HepG2 (cell line): ENCODE results near the gene PRUNE1. TPM values are rescaled to one million over a fixed set of nuclear protein-coding genes. Genes with fewer than 3 reads are reported as not detected.

Source experiments
- FOXJ3 ChIP-seq: sonication (generic); formaldehyde crosslinking; IDR thresholded peaks from 2 replicates; pipeline ENCODE4 v1.4.0; 2020; ENCODE audit warnings: missing genetic modification reagents, mild to moderate bottlenecking, borderline replicate concordance
- GFI1 ChIP-seq: sonication (generic); formaldehyde crosslinking; IDR thresholded peaks from 2 replicates; pipeline ENCODE4 v1.5.0; 2020; ENCODE audit warnings: missing genetic modification reagents, mild to moderate bottlenecking, borderline replicate concordance
- KAT7 ChIP-seq: IDR thresholded peaks from 2 replicates; pipeline ENCODE4 v1.6.1; 2018; ENCODE audit warnings: borderline replicate concordance, missing compliant biosample characterization
- KDM4B ChIP-seq: sonication (generic); formaldehyde crosslinking; IDR thresholded peaks from 2 replicates; pipeline ENCODE4 v1.4.0; 2020; ENCODE audit warnings: missing genetic modification reagents
- NBN ChIP-seq: fragments of 450-650 bp; conservative IDR thresholded peaks from 2 replicates; pipeline ENCODE4 v1.6.1; 2017
- TBL1XR1 ChIP-seq: fragments of 150-350 bp; IDR thresholded peaks from 2 replicates; pipeline ENCODE4 v1.6.1; 2014; ENCODE audit warnings: borderline replicate concordance, low read length; ENCODE audit not compliant: partially characterized antibody
- TEAD2 ChIP-seq: sonication (generic); formaldehyde crosslinking; IDR thresholded peaks from 2 replicates; pipeline ENCODE4 v1.9.0; 2021; ENCODE audit warnings: missing genetic modification reagents
- ZEB1 ChIP-seq: IDR thresholded peaks from 2 replicates; pipeline ENCODE4 v1.6.1; 2012; ENCODE audit warnings: mild to moderate bottlenecking, low read depth, inconsistent platforms; ENCODE audit not compliant: insufficient replicate concordance
- ZFP82 ChIP-seq: sonication (generic); formaldehyde crosslinking; IDR thresholded peaks from 2 replicates; pipeline ENCODE4 v1.5.1; 2020; ENCODE audit warnings: mild to moderate bottlenecking, missing genetic modification reagents, borderline replicate concordance
- ZKSCAN8 ChIP-seq: IDR thresholded peaks from 2 replicates; pipeline ENCODE4 v1.6.1; 2016; ENCODE audit warnings: borderline replicate concordance, missing genetic modification reagents, missing compliant biosample characterization
- ZNF383 ChIP-seq: sonication (generic); formaldehyde crosslinking; IDR thresholded peaks from 2 replicates; pipeline ENCODE4 v1.4.0; 2020; ENCODE audit warnings: missing genetic modification reagents, mild to moderate bottlenecking, borderline replicate concordance
- polyA plus RNA-seq, 8 experiments: library from polyadenylated mRNA; depleted of rRNA in 3 of 8; stranded (reverse) in 7 of 8; unstranded in 1 of 8; fragments of >200 nt; fragmentation: Illumina TruSeq in 4 of 8; extraction: Trizol in 4 of 8; gene quantifications; 2 replicates each; pipeline versions ENCODE4 v1.2.1 to v1.2.3, GENCODE V29; 2011 to 2016; ENCODE audit warnings: low read depth in 4 of 8, missing spikeins in 1 of 8, mixed read lengths in 1 of 8; ENCODE audit not compliant: insufficient read depth in 1 of 8
- total RNA-seq, 5 experiments: library from RNA; depleted of rRNA; stranded (reverse); fragments of >200 nt; fragmentation: Illumina TruSeq; extraction: Trizol; gene quantifications; 2 replicates each; pipeline ENCODE4 v1.2.3, GENCODE V29; 2016; ENCODE audit warnings: low read depth in 1 of 5
- TF ChIP-seq, protein P1 (sequence below): sonication (generic); formaldehyde crosslinking; IDR thresholded peaks from 2 replicates; pipeline ENCODE4 v1.4.0; 2020; ENCODE audit warnings: low read depth, missing genetic modification reagents
- TF ChIP-seq, protein P2 (sequence below): sonication (generic); formaldehyde crosslinking; IDR thresholded peaks from 2 replicates; pipeline ENCODE4 v1.4.0; 2020; ENCODE audit warnings: missing genetic modification reagents
- TF ChIP-seq, protein P3 (sequence below): sonication (generic); formaldehyde crosslinking; IDR thresholded peaks from 2 replicates; pipeline ENCODE4 v1.4.0; 2020; ENCODE audit warnings: mild to moderate bottlenecking, missing genetic modification reagents
- TF ChIP-seq, protein P4 (sequence below): IDR thresholded peaks from 2 replicates; pipeline ENCODE4 v1.6.1; 2016; ENCODE audit warnings: missing compliant biosample characterization, missing genetic modification reagents, borderline replicate concordance

The PRUNE1 gene
- total and polyA plus RNA-seq, 2 of the 13 experiments (the other 11 are each of a cell fraction or from before 2014, with no cell fraction given): 19.0 to 31.9 TPM

DNA sequence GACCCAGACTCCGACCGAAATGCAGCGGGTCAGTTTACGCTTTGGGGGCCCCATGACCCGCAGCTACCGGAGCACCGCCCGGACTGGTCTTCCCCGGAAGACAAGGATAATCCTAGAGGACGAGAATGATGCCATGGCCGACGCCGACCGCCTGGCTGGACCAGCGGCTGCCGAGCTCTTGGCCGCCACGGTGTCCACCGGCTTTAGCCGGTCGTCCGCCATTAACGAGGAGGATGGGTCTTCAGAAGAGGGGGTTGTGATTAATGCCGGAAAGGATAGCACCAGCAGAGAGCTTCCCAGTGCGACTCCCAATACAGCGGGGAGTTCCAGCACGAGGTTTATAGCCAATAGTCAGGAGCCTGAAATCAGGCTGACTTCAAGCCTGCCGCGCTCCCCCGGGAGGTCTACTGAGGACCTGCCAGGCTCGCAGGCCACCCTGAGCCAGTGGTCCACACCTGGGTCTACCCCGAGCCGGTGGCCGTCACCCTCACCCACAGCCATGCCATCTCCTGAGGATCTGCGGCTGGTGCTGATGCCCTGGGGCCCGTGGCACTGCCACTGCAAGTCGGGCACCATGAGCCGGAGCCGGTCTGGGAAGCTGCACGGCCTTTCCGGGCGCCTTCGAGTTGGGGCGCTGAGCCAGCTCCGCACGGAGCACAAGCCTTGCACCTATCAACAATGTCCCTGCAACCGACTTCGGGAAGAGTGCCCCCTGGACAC is 39.8 kb downstream of the PRUNE1 start (continued):
- TF ChIP-seq, protein P1, sequence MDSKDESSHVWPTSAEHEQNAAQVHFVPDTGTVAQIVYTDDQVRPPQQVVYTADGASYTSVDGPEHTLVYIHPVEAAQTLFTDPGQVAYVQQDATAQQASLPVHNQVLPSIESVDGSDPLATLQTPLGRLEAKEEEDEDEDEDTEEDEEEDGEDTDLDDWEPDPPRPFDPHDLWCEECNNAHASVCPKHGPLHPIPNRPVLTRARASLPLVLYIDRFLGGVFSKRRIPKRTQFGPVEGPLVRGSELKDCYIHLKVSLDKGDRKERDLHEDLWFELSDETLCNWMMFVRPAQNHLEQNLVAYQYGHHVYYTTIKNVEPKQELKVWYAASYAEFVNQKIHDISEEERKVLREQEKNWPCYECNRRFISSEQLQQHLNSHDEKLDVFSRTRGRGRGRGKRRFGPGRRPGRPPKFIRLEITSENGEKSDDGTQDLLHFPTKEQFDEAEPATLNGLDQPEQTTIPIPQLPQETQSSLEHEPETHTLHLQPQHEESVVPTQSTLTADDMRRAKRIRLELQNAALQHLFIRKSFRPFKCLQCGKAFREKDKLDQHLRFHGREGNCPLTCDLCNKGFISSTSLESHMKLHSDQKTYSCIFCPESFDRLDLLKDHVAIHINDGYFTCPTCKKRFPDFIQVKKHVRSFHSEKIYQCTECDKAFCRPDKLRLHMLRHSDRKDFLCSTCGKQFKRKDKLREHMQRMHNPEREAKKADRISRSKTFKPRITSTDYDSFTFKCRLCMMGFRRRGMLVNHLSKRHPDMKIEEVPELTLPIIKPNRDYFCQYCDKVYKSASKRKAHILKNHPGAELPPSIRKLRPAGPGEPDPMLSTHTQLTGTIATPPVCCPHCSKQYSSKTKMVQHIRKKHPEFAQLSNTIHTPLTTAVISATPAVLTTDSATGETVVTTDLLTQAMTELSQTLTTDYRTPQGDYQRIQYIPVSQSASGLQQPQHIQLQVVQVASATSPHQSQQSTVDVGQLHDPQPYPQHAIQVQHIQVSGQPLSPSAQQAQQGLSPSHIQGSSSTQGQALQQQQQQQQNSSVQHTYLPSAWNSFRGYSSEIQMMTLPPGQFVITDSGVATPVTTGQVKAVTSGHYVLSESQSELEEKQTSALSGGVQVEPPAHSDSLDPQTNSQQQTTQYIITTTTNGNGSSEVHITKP: no peak
- no peak for TF ChIP-seq KDM4B (CRISPR knock-in tag)
- no peak for TF ChIP-seq TBL1XR1
- TF ChIP-seq ZEB1: no peak
- TF ChIP-seq, protein P2, sequence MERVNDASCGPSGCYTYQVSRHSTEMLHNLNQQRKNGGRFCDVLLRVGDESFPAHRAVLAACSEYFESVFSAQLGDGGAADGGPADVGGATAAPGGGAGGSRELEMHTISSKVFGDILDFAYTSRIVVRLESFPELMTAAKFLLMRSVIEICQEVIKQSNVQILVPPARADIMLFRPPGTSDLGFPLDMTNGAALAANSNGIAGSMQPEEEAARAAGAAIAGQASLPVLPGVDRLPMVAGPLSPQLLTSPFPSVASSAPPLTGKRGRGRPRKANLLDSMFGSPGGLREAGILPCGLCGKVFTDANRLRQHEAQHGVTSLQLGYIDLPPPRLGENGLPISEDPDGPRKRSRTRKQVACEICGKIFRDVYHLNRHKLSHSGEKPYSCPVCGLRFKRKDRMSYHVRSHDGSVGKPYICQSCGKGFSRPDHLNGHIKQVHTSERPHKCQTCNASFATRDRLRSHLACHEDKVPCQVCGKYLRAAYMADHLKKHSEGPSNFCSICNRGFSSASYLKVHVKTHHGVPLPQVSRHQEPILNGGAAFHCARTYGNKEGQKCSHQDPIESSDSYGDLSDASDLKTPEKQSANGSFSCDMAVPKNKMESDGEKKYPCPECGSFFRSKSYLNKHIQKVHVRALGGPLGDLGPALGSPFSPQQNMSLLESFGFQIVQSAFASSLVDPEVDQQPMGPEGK (CRISPR knock-in tag): 0 out of 2 replicates have a peak, but pooled peaks have one; percentile 30
- TF ChIP-seq KAT7 (CRISPR knock-in tag): no peak
- TF ChIP-seq, protein P3, sequence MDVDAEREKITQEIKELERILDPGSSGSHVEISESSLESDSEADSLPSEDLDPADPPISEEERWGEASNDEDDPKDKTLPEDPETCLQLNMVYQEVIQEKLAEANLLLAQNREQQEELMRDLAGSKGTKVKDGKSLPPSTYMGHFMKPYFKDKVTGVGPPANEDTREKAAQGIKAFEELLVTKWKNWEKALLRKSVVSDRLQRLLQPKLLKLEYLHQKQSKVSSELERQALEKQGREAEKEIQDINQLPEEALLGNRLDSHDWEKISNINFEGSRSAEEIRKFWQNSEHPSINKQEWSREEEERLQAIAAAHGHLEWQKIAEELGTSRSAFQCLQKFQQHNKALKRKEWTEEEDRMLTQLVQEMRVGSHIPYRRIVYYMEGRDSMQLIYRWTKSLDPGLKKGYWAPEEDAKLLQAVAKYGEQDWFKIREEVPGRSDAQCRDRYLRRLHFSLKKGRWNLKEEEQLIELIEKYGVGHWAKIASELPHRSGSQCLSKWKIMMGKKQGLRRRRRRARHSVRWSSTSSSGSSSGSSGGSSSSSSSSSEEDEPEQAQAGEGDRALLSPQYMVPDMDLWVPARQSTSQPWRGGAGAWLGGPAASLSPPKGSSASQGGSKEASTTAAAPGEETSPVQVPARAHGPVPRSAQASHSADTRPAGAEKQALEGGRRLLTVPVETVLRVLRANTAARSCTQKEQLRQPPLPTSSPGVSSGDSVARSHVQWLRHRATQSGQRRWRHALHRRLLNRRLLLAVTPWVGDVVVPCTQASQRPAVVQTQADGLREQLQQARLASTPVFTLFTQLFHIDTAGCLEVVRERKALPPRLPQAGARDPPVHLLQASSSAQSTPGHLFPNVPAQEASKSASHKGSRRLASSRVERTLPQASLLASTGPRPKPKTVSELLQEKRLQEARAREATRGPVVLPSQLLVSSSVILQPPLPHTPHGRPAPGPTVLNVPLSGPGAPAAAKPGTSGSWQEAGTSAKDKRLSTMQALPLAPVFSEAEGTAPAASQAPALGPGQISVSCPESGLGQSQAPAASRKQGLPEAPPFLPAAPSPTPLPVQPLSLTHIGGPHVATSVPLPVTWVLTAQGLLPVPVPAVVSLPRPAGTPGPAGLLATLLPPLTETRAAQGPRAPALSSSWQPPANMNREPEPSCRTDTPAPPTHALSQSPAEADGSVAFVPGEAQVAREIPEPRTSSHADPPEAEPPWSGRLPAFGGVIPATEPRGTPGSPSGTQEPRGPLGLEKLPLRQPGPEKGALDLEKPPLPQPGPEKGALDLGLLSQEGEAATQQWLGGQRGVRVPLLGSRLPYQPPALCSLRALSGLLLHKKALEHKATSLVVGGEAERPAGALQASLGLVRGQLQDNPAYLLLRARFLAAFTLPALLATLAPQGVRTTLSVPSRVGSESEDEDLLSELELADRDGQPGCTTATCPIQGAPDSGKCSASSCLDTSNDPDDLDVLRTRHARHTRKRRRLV (CRISPR knock-in tag): no peak; the same call in 1 of the 2 replicates
- peak; percentile 17; the same call in 1 of the 2 replicates for TF ChIP-seq GFI1 (CRISPR knock-in tag)
- no peak for TF ChIP-seq TEAD2 (CRISPR knock-in tag)
- TF ChIP-seq, protein P4, sequence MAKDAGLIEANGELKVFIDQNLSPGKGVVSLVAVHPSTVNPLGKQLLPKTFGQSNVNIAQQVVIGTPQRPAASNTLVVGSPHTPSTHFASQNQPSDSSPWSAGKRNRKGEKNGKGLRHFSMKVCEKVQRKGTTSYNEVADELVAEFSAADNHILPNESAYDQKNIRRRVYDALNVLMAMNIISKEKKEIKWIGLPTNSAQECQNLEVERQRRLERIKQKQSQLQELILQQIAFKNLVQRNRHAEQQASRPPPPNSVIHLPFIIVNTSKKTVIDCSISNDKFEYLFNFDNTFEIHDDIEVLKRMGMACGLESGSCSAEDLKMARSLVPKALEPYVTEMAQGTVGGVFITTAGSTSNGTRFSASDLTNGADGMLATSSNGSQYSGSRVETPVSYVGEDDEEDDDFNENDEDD (CRISPR knock-in tag): peak; percentile 59; the same call in 1 of the 2 replicates
- no peak for TF ChIP-seq FOXJ3 (CRISPR knock-in tag)
- 0 out of 2 replicates have a peak, but pooled peaks have one; percentile 52 for TF ChIP-seq ZNF383 (CRISPR knock-in tag)
- no peak for TF ChIP-seq NBN
- no peak for TF ChIP-seq ZKSCAN8 (CRISPR knock-in tag)
- no peak for TF ChIP-seq ZFP82 (CRISPR knock-in tag)
